ENCODE results near the gene VPS26A. TPM values are rescaled to one million over a fixed set of nuclear protein-coding genes. Genes with fewer than 3 reads are reported as not detected.

VPS26A gene
- total RNA-seq, 6 donors from 2014 or later = 18.9 to 57.7 (median 40.9) TPM

- Histone ChIP-seq H3K27ac (peak overlapping the region; percentile 89 to 94 (median 90)), H3K36me3 (peaks cover 0 to 14% (median 3%) of the 10 kb centered on the region in 4 donors), H3K4me3 (peak overlapping the region; percentile 16 to 100 (median 76)), H3K4me1 (peaks cover 23 to 30% (median 26%) of the 10 kb centered on the region in 4 donors), H3K27me3 (no peaks in the 10 kb centered on the region), H3K9me3 (no peaks in the 10 kb centered on the region)
- ATAC-seq (ENCODE audit: low FRiP score in 2 of 2) (peak; percentile 29 to 56), DNase-seq (no peak)
- TF ChIP-seq CTCF (IDR thresholded peaks at IDR 0.05) = no peak
- no peak for TF ChIP-seq EP300 (IDR thresholded peaks at IDR 0.05)
- no peak for TF ChIP-seq POLR2A (IDR thresholded peaks at IDR 0.05)
- no peak for TF ChIP-seq POLR2AphosphoS5 (IDR thresholded peaks at IDR 0.05)
- WGBS, 2 donors = 29 to 35% methylated on average over 21 of the region's 21 CpGs
Measured at GRCh38 chr10:69179089-69179742, 55.2 kb downstream of the VPS26A start.

- Histone ChIP-seq H3K9me3 (no peaks in the 10 kb centered on the region), H3K4me1 (peaks cover 23 to 30% (median 26%) of the 10 kb centered on the region in 4 donors), H3K27ac (peak within 1 kb of the TSS; percentile 89 to 94 (median 90)), H3K27me3 (no peaks in the 10 kb centered on the region), H3K36me3 (peaks cover 0 to 16% (median 4%) of the 10 kb centered on the region in 4 donors), H3K4me3 (peak within 1 kb of the TSS; percentile 60 to 100 (median 76))
- DNase-seq (peak; percentile 96 to 97), ATAC-seq (ENCODE audit: low FRiP score in 2 of 2) (peak; percentile 98)
- WGBS, 2 donors = 0 to 1% methylated on average over 25 to 44 of the region's 44 CpGs
- TF ChIP-seq POLR2AphosphoS5 (IDR thresholded peaks at IDR 0.05) (peak; percentile 88 to 96), POLR2A (IDR thresholded peaks at IDR 0.05) (peak in 3 of 4 donors; percentile 69 to 96 (median 82)), CTCF (IDR thresholded peaks at IDR 0.05) (peak in 2 of 6 experiments; percentile 9 to 26), EP300 (IDR thresholded peaks at IDR 0.05) (peak in 1 of 4 donors; percentile 61)
Measured at GRCh38 chr10:69179743-69180524, 56.0 kb downstream of the VPS26A start, which contains the start of gene SUPV3L1. TSS of gene SUPV3L1 (plus strand) at chr10:69180234. CDS start at chr10:69180292, 58 bp downstream.

GRCh38 chr10:69180525-69181204 lies 56.7 kb downstream of the VPS26A start:
- H3K36me3 ChIP-seq = peaks cover 0 to 16% (median 5%) of the 10 kb centered on the region in 4 donors
- DNase-seq = no peak
- ATAC-seq (ENCODE audit: low FRiP score in 2 of 2) = peak in 1 of 2 donors; percentile 58
- H3K4me3 ChIP-seq = peak overlapping the region; percentile 60 to 100 (median 76)
- H3K4me1 ChIP-seq = peaks cover 23 to 30% (median 26%) of the 10 kb centered on the region in 4 donors
- TF ChIP-seq POLR2AphosphoS5 (IDR thresholded peaks at IDR 0.05) (no peak), POLR2A (IDR thresholded peaks at IDR 0.05) (no peak), CTCF (IDR thresholded peaks at IDR 0.05) (no peak), EP300 (IDR thresholded peaks at IDR 0.05) (no peak)
- no peaks in the 10 kb centered on the region for H3K9me3 ChIP-seq
- no peaks in the 10 kb centered on the region for H3K27me3 ChIP-seq
- peak overlapping the region; percentile 89 to 94 (median 90) for H3K27ac ChIP-seq
- WGBS, 2 donors = 2 to 6% methylated on average over 18 to 29 of the region's 29 CpGs

GRCh38 chr10:69181433-69181832 lies 57.5 kb downstream of the VPS26A start:
- Histone ChIP-seq H3K4me3 (peak overlapping the region in 3 of 4 donors; percentile 74 to 100 (median 78)), H3K36me3 (peaks cover 5 to 22% (median 11%) of the 10 kb centered on the region in 4 donors), H3K9me3 (no peaks in the 10 kb centered on the region), H3K27ac (peak overlapping the region in 1 of 4 donors; percentile 90), H3K4me1 (peaks cover 23 to 30% (median 26%) of the 10 kb centered on the region in 4 donors), H3K27me3 (no peaks in the 10 kb centered on the region)
- no peak for TF ChIP-seq CTCF (IDR thresholded peaks at IDR 0.05)
- no peak for TF ChIP-seq POLR2AphosphoS5 (IDR thresholded peaks at IDR 0.05)
- no peak for TF ChIP-seq EP300 (IDR thresholded peaks at IDR 0.05)
- TF ChIP-seq POLR2A (IDR thresholded peaks at IDR 0.05) = no peak
- WGBS, 2 donors = 50 to 77% methylated on average over 1 of the region's 1 CpG
- no peak for ATAC-seq (ENCODE audit: low FRiP score in 2 of 2)
- no peak for DNase-seq

All from upper lobe of left lung (tissue), 6 donors.